ENCODE data around the gene RBM33. TPM values are rescaled to one million over a fixed set of nuclear protein-coding genes. Genes with fewer than 3 reads are reported as not detected.

The RBM33 gene
- total RNA-seq, 1 donor from 2014 or later = 78.8 TPM

DNA sequence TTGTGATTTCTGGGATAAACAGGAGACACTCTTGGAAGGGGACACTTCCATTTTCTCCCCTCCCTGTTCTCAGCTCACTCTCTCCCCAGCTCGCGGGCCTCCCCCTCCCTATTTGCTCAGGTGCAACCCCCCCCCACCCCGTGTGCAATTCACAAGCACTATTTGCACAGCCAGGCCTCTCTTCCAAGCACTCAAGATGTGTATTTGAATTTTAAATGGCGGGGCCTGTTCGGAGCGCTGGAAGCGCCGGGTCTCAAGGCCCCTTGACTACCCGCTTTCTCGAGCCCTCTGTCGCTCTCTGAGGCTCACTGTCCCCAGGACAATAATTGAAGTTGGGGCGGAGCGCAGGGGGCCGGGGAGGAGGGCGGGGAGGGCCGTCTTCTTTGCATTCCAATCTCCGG, 160.0 kb downstream of the RBM33 start:
- intact Hi-C loops (cut with micrococcal nuclease) = loop anchor here (1.0 to 2.0 kb wide), 2 partner anchors 293 to 1196 kb away; no protein-coding TSS in a partner anchor

DNA sequence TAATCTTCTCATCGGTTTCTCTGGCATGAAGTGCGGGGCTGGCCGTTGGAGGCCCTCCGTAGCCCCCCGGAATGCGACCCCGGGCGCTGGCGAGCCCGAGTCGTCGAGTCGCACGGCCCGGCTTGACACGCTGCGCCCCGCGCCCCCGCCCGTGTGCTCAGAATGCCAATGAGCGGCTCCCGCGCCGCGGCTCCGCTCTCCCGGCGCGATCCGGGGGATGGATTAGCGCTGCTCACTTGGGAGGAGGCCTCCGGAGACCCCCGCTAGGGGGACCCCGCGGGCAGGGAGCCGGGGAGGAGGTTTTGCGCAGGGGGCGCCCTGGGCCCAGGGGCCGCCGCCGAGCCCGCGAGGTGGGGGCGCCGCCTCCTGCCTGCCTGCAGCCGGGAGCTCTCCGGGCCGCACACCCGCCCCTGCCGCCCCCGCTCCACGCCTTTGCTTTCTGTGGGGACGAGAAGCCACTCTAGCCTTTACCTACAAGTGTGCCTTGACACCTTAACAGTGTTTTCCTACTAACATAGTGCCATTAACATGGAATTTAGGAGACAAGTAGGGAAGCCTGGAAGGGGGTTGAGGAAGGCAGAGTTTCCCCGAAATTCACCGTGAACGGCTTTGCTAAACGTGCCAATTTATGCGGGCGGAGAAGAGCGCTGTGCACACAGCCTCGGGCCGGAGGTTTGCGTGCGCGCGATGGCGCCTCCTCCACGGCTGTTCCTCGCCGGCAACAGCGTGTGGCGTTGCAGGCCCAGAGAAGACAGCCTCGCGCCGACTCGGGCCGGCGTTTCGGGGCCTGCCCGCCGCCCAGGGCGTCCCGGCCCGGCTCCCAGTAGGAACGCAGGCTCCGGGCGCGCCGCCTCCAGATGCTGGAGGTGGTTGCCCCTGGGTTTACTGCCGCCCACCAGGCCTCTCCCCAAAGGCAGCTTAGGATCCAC, 160.7 kb downstream of the RBM33 start:
- intact Hi-C loops (cut with micrococcal nuclease) = loop anchor here (1.0 to 5.0 kb wide), 4 partner anchors 294 to 1212 kb away; no protein-coding TSS in a partner anchor

DNA sequence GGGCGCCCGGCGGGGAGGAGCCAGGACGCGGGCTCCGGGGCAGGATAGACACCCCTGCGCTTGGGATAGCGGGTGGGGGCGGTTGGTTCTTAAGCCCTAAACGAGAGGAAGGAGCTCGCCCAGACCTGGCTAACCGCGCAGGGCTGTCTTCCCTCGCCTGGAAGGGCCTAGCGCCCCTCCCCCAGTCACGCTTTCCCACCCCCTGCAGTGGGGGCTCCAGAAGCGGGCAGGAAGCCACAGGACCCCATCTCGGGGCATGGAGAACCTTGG, 161.3 kb downstream of the RBM33 start:
- intact Hi-C loops (cut with micrococcal nuclease) = loop anchor here (2.0 to 5.0 kb wide), 3 partner anchors 338 to 1212 kb away; no protein-coding TSS in a partner anchor

DNA sequence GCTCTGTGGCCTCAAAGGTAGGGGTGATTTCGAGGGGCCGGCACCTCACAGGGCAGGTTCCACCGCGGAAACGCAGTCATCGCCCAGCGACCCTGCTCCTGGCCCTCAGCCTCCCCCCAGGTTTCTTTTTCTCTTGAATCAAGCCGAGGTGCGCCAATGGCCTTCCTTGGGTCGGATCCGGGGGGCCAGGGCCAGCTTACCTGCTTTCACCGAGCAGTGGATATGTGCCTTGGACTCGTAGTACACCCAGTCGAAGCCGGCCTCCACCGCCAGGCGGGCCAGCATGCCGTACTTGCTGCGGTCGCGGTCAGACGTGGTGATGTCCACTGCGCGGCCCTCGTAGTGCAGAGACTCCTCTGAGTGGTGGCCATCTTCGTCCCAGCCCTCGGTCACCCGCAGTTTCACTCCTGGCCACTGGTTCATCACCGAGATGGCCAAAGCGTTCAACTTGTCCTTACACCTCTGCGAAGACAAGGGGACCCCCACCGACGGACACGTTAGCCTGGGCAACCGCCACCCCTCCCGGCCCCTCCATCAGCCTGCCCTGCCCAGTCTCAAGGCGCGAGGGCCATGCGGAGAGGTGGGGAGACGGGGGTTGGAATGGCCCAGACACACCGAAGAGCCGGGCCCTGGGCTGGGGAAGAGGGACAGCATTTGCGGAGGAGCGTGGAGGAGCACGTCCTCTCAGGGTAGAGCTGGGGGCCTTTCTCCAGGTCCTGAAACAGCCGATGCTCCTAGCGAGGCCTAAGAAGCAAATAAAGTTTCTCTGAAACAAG, 161.8 kb downstream of the RBM33 start:
- intact Hi-C loops (cut with micrococcal nuclease) = loop anchor here (5.0 kb wide), 2 partner anchors 339 to 1211 kb away; no protein-coding TSS in a partner anchor

DNA sequence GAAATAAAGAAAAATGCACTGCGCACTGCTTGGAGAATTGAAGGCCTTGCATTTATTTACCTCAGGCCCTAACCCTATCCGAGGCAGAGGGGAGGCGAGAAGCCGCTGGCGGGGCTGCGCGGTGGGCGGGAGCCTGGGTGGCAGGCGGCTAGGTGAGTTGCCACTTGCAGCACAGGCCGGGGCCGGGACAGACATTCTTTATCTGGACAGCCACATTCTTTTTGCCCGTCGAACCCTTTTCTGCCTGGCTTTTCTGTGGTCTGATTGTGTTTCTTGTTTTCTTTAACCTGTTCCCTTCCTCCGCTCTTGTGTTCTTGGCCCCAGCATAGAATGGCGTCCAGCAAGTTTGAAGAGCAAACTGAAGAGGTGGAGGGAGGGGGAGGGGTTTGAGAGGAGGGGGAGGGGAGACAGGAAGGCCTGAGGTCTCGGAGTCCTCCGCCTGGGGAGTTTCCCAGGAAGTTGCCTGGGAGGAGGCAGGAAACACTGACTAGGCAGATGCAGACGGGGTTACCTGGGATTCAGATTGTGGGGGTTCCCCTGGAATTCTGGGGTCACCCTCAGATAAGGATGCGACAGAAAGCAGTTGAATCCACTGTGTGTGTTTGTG, 162.7 kb downstream of the RBM33 start:
- intact Hi-C loops (cut with micrococcal nuclease) = loop anchor here (5.0 kb wide), 2 partner anchors 340 to 1210 kb away; no protein-coding TSS in a partner anchor

DNA sequence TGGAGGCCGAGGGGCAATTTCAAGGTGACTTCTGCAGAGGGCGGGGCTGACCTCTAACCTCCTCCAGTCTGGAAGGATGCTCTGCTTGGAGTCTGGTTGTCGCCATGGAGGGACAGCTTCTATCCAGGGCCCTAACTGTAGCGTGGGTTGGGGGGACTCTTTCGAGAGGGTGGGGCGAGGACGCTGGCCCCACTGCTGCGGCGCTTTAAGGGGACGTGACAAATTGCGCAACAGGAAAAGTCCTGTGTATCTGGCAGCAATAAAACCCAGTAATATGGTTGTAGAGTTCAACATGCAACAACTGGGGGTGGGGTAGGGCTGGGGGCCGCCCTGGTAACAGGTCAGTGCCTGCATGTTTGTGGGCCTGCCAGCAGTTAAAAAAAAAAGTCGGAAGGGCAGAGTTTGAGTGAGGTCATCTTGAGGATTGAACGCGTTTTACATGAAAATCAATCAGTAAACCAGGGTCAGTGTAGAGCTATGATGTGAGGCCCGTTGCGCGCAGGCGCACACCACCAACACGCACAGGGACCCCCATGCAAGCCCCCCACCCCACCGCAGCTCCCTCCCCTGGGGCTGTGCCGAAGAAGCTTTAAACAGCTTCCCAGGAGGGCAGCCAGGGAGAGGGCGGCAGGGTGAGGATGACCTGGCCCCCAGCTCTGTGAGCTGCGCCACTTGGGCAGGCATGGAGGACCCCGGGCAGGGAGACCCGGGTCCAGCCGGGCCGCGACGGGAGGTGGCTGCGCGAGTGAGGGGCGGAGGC, 163.5 kb downstream of the RBM33 start:
- intact Hi-C loops (cut with micrococcal nuclease) = loop anchor here (2.0 to 5.0 kb wide), 3 partner anchors 341 to 1879 kb away; no protein-coding TSS in a partner anchor

DNA sequence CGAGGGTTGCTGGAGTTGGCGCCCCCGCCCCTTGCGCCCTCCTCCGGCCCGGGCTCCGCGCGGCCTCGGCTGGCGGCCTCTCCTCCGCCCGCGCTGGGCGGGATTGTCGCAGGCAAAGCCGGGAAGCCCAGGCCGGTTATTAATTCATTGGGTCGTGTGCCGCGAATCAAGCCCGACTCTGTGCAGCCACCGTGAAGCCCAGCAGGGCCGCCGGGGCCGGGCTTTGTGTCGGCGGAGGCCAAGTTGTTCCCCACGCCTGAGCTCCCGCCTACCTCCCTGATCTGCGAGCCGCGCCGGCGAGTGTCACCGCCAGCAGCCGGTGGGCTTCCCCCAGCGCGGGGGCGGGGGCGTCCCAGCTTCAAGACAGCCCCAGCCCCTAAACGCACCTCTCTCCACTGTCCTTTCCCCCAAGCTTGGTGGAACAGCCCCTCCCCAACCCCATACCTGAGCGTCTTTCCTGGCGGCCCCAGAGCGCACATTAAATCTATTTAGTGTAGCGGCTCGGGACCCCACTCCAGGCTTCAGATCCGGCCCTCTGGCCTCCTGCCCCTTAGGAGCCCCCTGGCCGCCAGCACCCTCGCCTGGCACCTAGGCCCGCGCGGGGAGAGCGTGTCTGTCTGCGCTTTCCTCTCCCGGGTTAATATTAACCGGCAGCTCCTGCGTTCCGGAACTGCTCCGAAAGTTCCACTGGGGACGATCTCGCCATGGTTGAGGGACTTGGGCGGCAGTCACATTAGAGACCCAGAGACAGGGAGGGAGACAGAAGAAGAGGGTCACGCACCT, 164.3 kb downstream of the RBM33 start:
- intact Hi-C loops (cut with micrococcal nuclease) = loop anchor here (2.0 to 5.0 kb wide), 3 partner anchors 341 to 1878 kb away; no protein-coding TSS in a partner anchor

DNA sequence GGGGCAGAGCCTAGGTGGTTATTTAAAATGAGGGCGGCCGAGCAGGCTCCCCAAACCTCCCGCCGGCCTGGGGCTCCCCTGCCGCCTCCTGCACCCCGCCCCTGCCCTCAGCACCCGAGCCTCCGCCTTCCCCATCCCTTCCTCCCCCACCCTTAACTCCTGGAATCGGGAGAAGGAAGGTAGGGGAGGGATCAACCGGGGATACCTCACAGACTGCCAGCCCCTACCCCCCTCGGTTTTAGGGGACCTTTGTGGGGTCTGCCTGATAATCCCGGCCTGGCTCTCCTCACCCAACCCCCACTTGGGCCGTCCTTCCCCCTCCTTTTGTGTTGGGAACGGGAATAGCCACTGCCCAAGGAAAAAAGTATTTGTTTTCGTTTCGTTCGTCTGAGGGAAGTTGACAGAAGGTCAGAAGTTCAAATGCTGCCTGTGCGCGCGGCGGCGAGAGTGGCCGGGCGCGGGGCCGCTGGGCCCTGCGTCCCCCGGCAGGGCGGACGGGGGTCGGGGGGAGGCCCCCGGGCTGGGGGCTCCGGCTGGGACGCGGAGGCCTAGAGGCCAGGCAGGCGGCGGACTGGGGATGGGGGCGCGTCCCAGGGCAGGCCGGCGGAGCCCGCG, 165.0 kb downstream of the RBM33 start:
- intact Hi-C loops (cut with micrococcal nuclease) = loop anchor here (2.0 to 5.0 kb wide), 3 partner anchors 342 to 1877 kb away; no protein-coding TSS in a partner anchor

DNA sequence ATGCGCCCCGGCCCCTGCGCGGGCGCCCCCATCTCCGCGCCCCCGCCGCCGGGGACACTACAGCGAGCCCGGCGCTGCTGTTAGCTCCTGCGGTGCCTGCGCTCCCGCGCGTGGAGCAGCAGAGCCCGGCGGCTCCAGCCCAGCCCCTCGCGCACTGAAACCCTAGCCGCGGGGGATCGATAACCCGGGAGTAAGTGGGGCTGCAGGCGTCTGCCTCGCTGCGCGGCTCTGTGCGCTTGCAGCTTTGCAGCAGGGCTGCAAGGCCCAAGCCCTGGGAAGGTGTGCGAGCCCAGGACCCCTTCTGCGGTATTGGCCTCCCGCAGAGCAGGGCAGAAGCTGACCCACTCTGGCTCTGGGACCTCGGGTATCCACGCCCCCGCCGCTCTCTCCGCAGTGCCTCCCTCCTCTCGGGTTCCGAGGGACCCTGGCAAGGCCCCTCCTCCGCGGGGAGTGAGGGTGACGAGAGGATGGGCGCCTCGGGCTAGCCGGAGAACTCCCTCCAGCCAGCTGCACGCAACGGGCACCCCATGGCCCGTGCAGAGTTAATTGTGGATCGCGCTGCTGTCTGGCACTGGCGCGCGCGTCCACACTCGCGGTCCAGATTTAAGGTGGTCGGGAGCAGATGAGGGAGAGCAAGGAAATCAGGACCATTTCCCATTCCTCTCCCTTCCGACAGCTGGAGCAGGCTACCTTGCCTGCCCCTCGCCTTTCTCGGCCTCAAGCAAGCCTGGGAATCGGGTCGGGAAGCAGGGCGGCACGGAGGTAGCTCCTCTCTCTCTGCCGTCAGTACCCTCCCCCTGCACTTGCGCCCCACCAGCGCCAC, 165.7 kb downstream of the RBM33 start:
- intact Hi-C loops (cut with micrococcal nuclease) = loop anchor here (2.0 to 10.0 kb wide), 6 partner anchors 343 to 1877 kb away; partner anchors contain the start of gene RNF32

DNA sequence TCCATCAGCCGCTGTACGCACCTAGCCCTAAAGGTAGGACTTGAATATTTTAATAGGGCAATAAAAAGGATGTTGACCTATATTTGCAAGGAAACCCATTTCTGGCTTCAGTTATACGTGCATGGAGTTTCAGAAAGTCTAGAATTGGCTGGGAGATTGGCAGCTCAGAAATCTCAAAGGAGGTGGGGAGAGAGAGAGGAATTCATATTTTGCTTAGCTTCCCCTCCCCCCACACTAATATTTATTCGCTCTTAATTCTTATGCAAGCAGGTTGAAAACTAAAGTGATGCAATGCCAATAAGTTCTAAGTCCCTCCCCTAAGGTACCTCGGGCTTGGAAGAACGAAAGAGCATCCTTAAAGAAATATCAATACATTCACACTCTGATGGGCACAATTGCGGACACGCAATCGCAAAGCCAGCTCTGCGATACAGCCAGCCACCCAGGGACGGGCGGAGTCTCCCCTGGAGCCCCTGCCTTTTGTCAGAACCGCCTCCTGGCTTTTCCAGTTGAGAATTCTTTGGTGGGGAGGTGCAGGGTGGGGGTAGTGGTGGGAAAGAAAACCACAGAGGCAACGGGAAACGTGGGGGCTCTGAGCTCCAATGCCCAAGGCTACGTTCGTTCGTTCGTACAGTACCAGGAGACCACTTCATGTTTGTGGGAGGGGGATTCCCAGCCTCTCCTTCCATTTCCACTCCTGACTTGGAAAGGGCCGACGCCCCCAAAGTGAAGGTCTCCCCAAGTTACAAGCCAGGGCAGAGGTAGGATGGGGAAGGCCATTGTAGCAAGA, 166.5 kb downstream of the RBM33 start:
- intact Hi-C loops (cut with micrococcal nuclease) = loop anchor here (2.0 to 10.0 kb wide), 3 partner anchors 430 to 834 kb away; partner anchors contain the start of gene RNF32

DNA sequence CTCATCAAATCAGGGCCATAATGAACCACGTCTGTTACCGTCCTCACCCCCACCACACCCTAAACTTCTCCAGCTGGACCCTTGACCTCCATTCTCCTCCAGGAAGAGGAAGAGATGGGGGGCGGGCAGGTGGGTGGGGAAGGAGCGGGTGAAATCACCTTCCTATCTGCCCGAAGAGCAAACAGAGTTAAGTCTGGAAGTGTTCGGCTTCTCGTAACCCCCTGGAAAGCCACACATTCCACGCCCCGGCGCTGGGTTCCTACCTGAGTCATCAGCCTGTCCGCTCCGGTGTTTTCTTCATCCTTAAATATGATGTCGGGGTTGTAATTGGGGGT, 167.1 kb downstream of the RBM33 start:
- intact Hi-C loops (cut with micrococcal nuclease) = loop anchor here (2.0 to 10.0 kb wide), 3 partner anchors 431 to 833 kb away; partner anchors contain the start of gene RNF32

DNA sequence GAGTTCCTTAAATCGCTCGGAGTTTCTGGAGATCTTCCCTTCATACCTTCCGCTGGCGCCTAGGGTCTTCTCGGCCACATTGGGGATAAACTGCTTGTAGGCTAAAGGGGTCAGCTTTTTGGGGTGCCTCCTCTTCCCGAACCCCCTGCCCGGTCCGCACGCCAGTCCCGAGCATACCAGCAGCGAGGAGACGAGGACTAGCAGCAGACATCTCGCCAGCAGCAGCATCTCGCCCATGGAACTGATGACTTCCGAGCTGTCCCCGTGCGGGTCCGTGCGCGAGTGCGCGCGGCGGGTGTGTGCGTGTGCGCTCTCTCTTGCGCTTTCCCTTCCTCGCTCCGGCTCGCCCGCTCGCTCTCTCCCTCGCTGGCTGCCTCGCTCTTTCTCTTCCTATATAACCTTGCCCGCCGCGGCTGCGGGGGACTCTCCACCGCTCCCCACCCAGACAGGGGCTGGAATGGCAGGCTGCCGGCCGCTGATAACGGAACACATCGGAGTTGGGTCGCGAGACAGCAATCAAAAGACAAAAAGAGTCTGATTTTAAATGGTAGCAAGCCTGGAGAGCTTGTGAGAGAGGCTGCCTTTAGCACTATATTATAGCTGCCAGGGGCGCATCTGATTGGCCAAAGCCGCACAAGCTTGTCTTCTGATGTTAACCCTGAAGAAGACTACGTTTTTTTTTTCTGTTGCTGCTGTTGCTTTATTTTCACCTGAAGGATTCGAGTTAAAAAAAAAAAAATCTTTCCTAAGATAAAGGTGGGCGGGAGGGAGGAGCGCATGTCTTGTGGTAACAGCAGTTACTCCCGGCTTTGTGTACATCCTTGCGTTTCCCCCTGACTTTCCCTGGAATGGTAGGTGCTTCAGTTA, 167.7 kb downstream of the RBM33 start, which contains the start of gene SHH:
Gene SHH (minus strand): TSS at position 569 of the 867 bp plus-strand sequence. CDS start 341 bp downstream, at position 228.
- intact Hi-C loops (cut with micrococcal nuclease) = loop anchor here (2.0 to 10.0 kb wide), 3 partner anchors 431 to 833 kb away; partner anchors contain the start of gene RNF32

DNA sequence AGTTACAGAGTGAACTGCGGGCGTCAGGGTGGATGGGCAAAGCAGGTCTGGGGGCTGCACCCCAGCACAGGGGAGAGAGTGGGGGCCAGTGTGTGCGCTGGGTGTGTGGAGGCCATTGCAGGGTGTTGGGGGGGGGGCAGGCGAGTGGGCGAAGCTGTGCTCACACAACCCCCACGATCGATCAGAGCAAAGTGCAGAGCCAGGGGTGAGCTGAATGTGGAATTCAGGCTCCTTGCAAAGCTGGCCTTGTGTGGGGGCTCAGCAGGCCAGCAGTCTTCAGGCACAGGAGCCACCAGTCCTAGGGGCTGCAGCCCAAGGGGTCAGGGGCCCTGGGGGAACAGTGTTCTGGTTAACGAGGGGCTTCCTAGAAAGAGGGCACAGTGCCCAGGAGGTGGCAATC, 168.7 kb downstream of the RBM33 start:
- intact Hi-C loops (cut with micrococcal nuclease) = loop anchor here (10.0 kb wide), 2 partner anchors 802 to 832 kb away; partner anchors contain the start of gene RNF32

DNA sequence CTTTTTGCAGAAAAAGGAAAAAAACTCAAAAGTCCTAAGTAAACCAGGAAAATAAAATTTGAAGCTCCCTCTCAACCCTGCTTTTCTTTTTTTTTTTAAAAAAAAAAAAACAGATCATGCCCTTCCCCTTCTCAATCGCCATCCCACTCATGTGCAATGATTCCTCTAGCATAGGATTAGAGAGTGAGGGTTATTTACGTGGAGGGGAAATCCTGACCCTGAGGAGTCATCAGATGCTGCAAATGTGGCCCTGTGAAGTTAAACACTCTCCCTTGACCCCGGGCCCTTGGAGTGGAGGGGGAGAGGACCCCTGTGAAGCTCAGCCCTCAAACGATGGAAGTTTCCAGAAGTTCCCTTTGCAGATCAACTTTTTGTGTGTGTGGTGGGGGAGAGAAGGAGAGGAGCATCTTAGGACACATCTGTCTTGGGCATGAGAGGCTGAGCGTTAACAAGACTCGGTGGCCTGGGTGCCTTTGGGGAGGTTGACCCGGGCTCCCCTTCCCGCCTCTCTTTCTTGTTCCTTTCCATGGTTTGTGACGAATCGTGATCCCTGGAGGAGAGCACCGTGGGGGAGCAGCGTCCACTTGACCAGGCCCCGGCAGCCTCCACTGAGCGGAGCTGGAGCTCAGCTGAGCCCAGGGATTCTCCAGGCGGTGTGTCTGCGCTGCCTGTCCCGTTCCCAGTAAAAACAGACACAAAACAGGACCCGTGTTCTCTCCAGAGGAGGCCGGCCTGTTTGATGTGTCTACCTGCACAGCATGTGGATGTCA, 169.3 kb downstream of the RBM33 start:
- intact Hi-C loops (cut with micrococcal nuclease) = loop anchor here (2.0 to 10.0 kb wide), 3 partner anchors 801 to 1079 kb away; partner anchors contain the start of genes LMBR1 and RNF32
